Activated CD4-positive, alpha-beta T cell treated with anti-CD3 and anti-CD28 coated beads, Interleukin-2, amount 10 ng/mL, durations not matched to agents 24 days and 14 days (primary cell): ENCODE data around the gene TCN2. TPM values are rescaled to one million over a fixed set of nuclear protein-coding genes. Genes with fewer than 3 reads are reported as not detected.
A peak's percentile ranks its signal among the peaks of the same experiment; 100 is the strongest.
"Not testable (repeated sequence)": the region's sequence is repeated elsewhere in the genome, so short reads cannot be mapped to it uniquely, and the experiment has no call there.

Source experiments
- DNase-seq: peaks from one replicate; pipeline ENCODE4 v3.0.0; 2022
- H3K27ac Mint-ChIP-seq: one replicate; pipeline ENCODE4 v1.8.0; 2022; ENCODE audit warnings: mild to moderate bottlenecking, mixed read lengths
- H3K27me3 Mint-ChIP-seq: one replicate; pipeline ENCODE4 v1.8.0; 2022; ENCODE audit warnings: mixed read lengths
- H3K36me3 Mint-ChIP-seq: one replicate; pipeline ENCODE4 v1.8.0; 2022; ENCODE audit warnings: low read depth, mild to moderate bottlenecking, mixed read lengths
- H3K4me1 Mint-ChIP-seq: one replicate; pipeline ENCODE4 v1.8.0; 2021; ENCODE audit warnings: mixed read lengths
- H3K4me3 Mint-ChIP-seq: one replicate; pipeline ENCODE4 v1.8.0; 2022; ENCODE audit warnings: mild to moderate bottlenecking, moderate library complexity, mixed read lengths
- H3K9me3 Mint-ChIP-seq: one replicate; pipeline ENCODE4 v1.8.0; 2021; ENCODE audit warnings: mixed read lengths
- intact Hi-C: fragments of 100-400 bp; cut with micrococcal nuclease; formaldehyde crosslinking; loops from one replicate; pipeline ENCODE4 v1.15.1; 2023
- total RNA-seq: library from RNA; stranded (reverse); gene quantifications from 2 replicates; pipeline ENCODE4 v1.2.3, GENCODE V29; 2022

The TCN2 gene
- 0.35 and 0.45 TPM in 2 replicates for total RNA-seq

GRCh38 chr22:30606455-30607299, at the start of gene TCN2:
TSS of gene TCN2 (plus strand) at chr22:30607174. CDS start at chr22:30607332, 158 bp downstream.
- DNase-seq, result peak; percentile 78
- H3K9me3 Mint-ChIP-seq, result no peaks in the 10 kb centered on the region
- no peaks in the 10 kb centered on the region for H3K27me3 Mint-ChIP-seq
- H3K4me1 Mint-ChIP-seq, result peaks cover 47% of the 10 kb centered on the region
- H3K27ac Mint-ChIP-seq, result peak within 1 kb of the TSS; percentile 85
- H3K36me3 Mint-ChIP-seq, result no peaks in the 10 kb centered on the region
- intact Hi-C loops, result loop anchor here (2.0 kb wide), 1 partner anchor 14 kb away; no protein-coding TSS in a partner anchor
- H3K4me3 Mint-ChIP-seq, result peak within 1 kb of the TSS; percentile 86

- intact Hi-C loops, result no loop called here
- H3K27ac Mint-ChIP-seq, result no peak overlapping the region
- H3K9me3 Mint-ChIP-seq, result no peaks in the 10 kb centered on the region
- H3K27me3 Mint-ChIP-seq, result no peaks in the 10 kb centered on the region
- no peak for DNase-seq
- no peak overlapping the region for H3K4me3 Mint-ChIP-seq
- H3K4me1 Mint-ChIP-seq, result peaks cover 2% of the 10 kb centered on the region
- no peaks in the 10 kb centered on the region for H3K36me3 Mint-ChIP-seq
Measured at GRCh38 chr22:30557243-30557642, 49.7 kb upstream of the TCN2 start.

- Mint-ChIP-seq H3K27ac (no peak overlapping the region), H3K36me3 (no peaks in the 10 kb centered on the region), H3K27me3 (no peaks in the 10 kb centered on the region), H3K4me1 (no peaks in the 10 kb centered on the region), H3K9me3 (no peaks in the 10 kb centered on the region), H3K4me3 (no peak overlapping the region)
- DNase-seq, result no peak
- intact Hi-C loops, result no loop called here
Measured at GRCh38 chr22:30559889-30560288, 47.1 kb upstream of the TCN2 start.

- H3K27ac Mint-ChIP-seq, H3K27me3 Mint-ChIP-seq, H3K4me3 Mint-ChIP-seq, H3K36me3 Mint-ChIP-seq, H3K4me1 Mint-ChIP-seq, DNase-seq, intact Hi-C loops, H3K9me3 Mint-ChIP-seq: not testable (repeated sequence)
Measured at GRCh38 chr22:30560643-30561202, 46.3 kb upstream of the TCN2 start.

- DNase-seq, result no peak
- intact Hi-C loops, result no loop called here
- H3K27ac Mint-ChIP-seq, result no peak overlapping the region
- no peaks in the 10 kb centered on the region for H3K36me3 Mint-ChIP-seq
- H3K4me1 Mint-ChIP-seq, result no peaks in the 10 kb centered on the region
- H3K4me3 Mint-ChIP-seq, result no peak overlapping the region
- H3K9me3 Mint-ChIP-seq, result no peaks in the 10 kb centered on the region
- no peaks in the 10 kb centered on the region for H3K27me3 Mint-ChIP-seq
Measured at GRCh38 chr22:30561402-30562189, 45.4 kb upstream of the TCN2 start.

GRCh38 chr22:30562366-30562765, 44.6 kb upstream of the TCN2 start:
- no peak for DNase-seq

GRCh38 chr22:30564045-30564760, 42.8 kb upstream of the TCN2 start:
- H3K36me3 Mint-ChIP-seq, result no peaks in the 10 kb centered on the region
- H3K9me3 Mint-ChIP-seq, result no peaks in the 10 kb centered on the region
- no peak for DNase-seq
- intact Hi-C loops, result no loop called here
- H3K27me3 Mint-ChIP-seq, result peaks cover 1% of the 10 kb centered on the region
- no peak overlapping the region for H3K4me3 Mint-ChIP-seq
- H3K4me1 Mint-ChIP-seq, result no peaks in the 10 kb centered on the region
- no peak overlapping the region for H3K27ac Mint-ChIP-seq

More at GRCh38 chr22:30562366-30562765, 44.6 kb upstream of the TCN2 start:
- H3K9me3 Mint-ChIP-seq, result no peaks in the 10 kb centered on the region
- no peak overlapping the region for H3K27ac Mint-ChIP-seq
- no peaks in the 10 kb centered on the region for H3K36me3 Mint-ChIP-seq
- H3K4me3 Mint-ChIP-seq, result no peak overlapping the region
- intact Hi-C loops, result no loop called here
- no peaks in the 10 kb centered on the region for H3K27me3 Mint-ChIP-seq
- no peaks in the 10 kb centered on the region for H3K4me1 Mint-ChIP-seq

GRCh38 chr22:30564761-30565119, 42.2 kb upstream of the TCN2 start:
- no peaks in the 10 kb centered on the region for H3K36me3 Mint-ChIP-seq
- intact Hi-C loops, result no loop called here
- no peaks in the 10 kb centered on the region for H3K4me1 Mint-ChIP-seq
- no peaks in the 10 kb centered on the region for H3K9me3 Mint-ChIP-seq
- DNase-seq, result no peak
- no peak overlapping the region for H3K4me3 Mint-ChIP-seq
- no peak overlapping the region for H3K27ac Mint-ChIP-seq
- peaks cover 3% of the 10 kb centered on the region for H3K27me3 Mint-ChIP-seq

- intact Hi-C loops, result no loop called here
- Mint-ChIP-seq H3K9me3 (no peaks in the 10 kb centered on the region), H3K27me3 (peaks cover 3% of the 10 kb centered on the region), H3K4me1 (no peaks in the 10 kb centered on the region), H3K36me3 (no peaks in the 10 kb centered on the region), H3K27ac (no peak overlapping the region), H3K4me3 (no peak overlapping the region)
- DNase-seq, result no peak
Measured at GRCh38 chr22:30565341-30565740, 41.6 kb upstream of the TCN2 start.

GRCh38 chr22:30566125-30566524, 40.8 kb upstream of the TCN2 start:
- intact Hi-C loops, result no loop called here
- Mint-ChIP-seq H3K4me3 (no peak overlapping the region), H3K27ac (no peak overlapping the region), H3K27me3 (peaks cover 3% of the 10 kb centered on the region), H3K4me1 (no peaks in the 10 kb centered on the region), H3K9me3 (no peaks in the 10 kb centered on the region), H3K36me3 (no peaks in the 10 kb centered on the region)
- DNase-seq, result no peak

GRCh38 chr22:30567277-30567676, 39.7 kb upstream of the TCN2 start:
- H3K4me3 Mint-ChIP-seq, DNase-seq, H3K9me3 Mint-ChIP-seq, H3K4me1 Mint-ChIP-seq, H3K27me3 Mint-ChIP-seq, H3K36me3 Mint-ChIP-seq, intact Hi-C loops, H3K27ac Mint-ChIP-seq: not testable (repeated sequence)

GRCh38 chr22:30568137-30568805, 38.7 kb upstream of the TCN2 start:
- no peaks in the 10 kb centered on the region for H3K9me3 Mint-ChIP-seq
- no peaks in the 10 kb centered on the region for H3K4me1 Mint-ChIP-seq
- no peak overlapping the region for H3K4me3 Mint-ChIP-seq
- H3K36me3 Mint-ChIP-seq, result no peaks in the 10 kb centered on the region
- H3K27ac Mint-ChIP-seq, result no peak overlapping the region
- no peak for DNase-seq
- peaks cover 3% of the 10 kb centered on the region for H3K27me3 Mint-ChIP-seq
- intact Hi-C loops, result no loop called here

- intact Hi-C loops, result no loop called here
- Mint-ChIP-seq H3K4me1 (no peaks in the 10 kb centered on the region), H3K27ac (no peak overlapping the region), H3K9me3 (no peaks in the 10 kb centered on the region), H3K4me3 (no peak overlapping the region), H3K27me3 (peaks cover 4% of the 10 kb centered on the region), H3K36me3 (peaks cover under 1% of the 10 kb centered on the region)
- no peak for DNase-seq
Measured at GRCh38 chr22:30569674-30570202, 37.2 kb upstream of the TCN2 start.
